HUES48 (cell line): ENCODE data around the gene TIMM44.
A peak's percentile ranks its signal among the peaks of the same experiment; 100 is the strongest.

Source experiments
- H3K27ac ChIP-seq: one replicate; pipeline ENCODE4 v1.7.0; 2013; ENCODE audit warnings: low read depth, low read length, inconsistent platforms
- H3K27me3 ChIP-seq: 2 replicates; pipeline ENCODE4 v1.6.1; 2013; ENCODE audit warnings: mild to moderate bottlenecking, low read length; ENCODE audit not compliant: control insufficient read depth, insufficient read depth
- H3K36me3 ChIP-seq: 2 replicates; pipeline ENCODE4 v1.6.1; 2013; ENCODE audit warnings: low read length; ENCODE audit not compliant: control insufficient read depth, insufficient read depth
- H3K4me1 ChIP-seq: 2 replicates; pipeline ENCODE4 v1.6.1; 2013; ENCODE audit warnings: mild to moderate bottlenecking, low read length; ENCODE audit not compliant: control insufficient read depth, insufficient read depth
- H3K4me3 ChIP-seq: 2 replicates; pipeline ENCODE4 v1.5.1; 2013; ENCODE audit warnings: mild to moderate bottlenecking, low read depth, low read length
- H3K9ac ChIP-seq: 2 replicates; pipeline ENCODE4 v1.6.1; 2013; ENCODE audit warnings: mild to moderate bottlenecking, low read depth, low read length, moderate library complexity
- H3K9me3 ChIP-seq: 2 replicates; pipeline ENCODE4 v1.6.1; 2013; ENCODE audit warnings: low read length; ENCODE audit not compliant: control insufficient read depth, insufficient read depth

The TIMM44 gene

GRCh38 chr19:7904074-7905020 lies 39.1 kb downstream of the TIMM44 start:
- Histone ChIP-seq H3K27me3 (no peaks in the 10 kb centered on the region), H3K4me3 (peak overlapping the region; percentile 92), H3K4me1 (peaks cover 6% of the 10 kb centered on the region; the same call in 1 of the 2 replicates), H3K36me3 (peaks cover 15% of the 10 kb centered on the region; the same call in 1 of the 2 replicates), H3K9me3 (no peaks in the 10 kb centered on the region), H3K9ac (peak overlapping the region; percentile 62; the same call in 1 of the 2 replicates), H3K27ac (peak overlapping the region; percentile 88)

GRCh38 chr19:7903244-7904073 lies 40.0 kb downstream of the TIMM44 start, which contains the start of gene MAP2K7:
TSS of gene MAP2K7 (plus strand) at chr19:7903877. CDS start at chr19:7903945, 68 bp downstream.
- Histone ChIP-seq H3K9ac (peak within 1 kb of the TSS; percentile 65), H3K4me3 (peak within 1 kb of the TSS; percentile 92), H3K27me3 (no peaks in the 10 kb centered on the region), H3K4me1 (peaks cover 6% of the 10 kb centered on the region; the same call in 1 of the 2 replicates), H3K27ac (peak within 1 kb of the TSS; percentile 88), H3K36me3 (peaks cover 18% of the 10 kb centered on the region; the same call in 1 of the 2 replicates), H3K9me3 (no peaks in the 10 kb centered on the region)

GRCh38 chr19:7902796-7903243 lies 40.6 kb downstream of the TIMM44 start:
- Histone ChIP-seq H3K9me3 (no peaks in the 10 kb centered on the region), H3K36me3 (peaks cover 18% of the 10 kb centered on the region; the same call in 1 of the 2 replicates), H3K27me3 (no peaks in the 10 kb centered on the region), H3K9ac (peak overlapping the region; percentile 65), H3K4me1 (peaks cover 6% of the 10 kb centered on the region; the same call in 1 of the 2 replicates), H3K4me3 (peak overlapping the region; percentile 69), H3K27ac (peak overlapping the region; percentile 86)

- Histone ChIP-seq H3K27me3 (no peaks in the 10 kb centered on the region), H3K36me3 (peaks cover 17% of the 10 kb centered on the region; the same call in 1 of the 2 replicates), H3K4me1 (peaks cover 6% of the 10 kb centered on the region; the same call in 1 of the 2 replicates), H3K4me3 (no peak overlapping the region), H3K27ac (no peak overlapping the region), H3K9ac (no peak overlapping the region), H3K9me3 (no peaks in the 10 kb centered on the region)
Observed at GRCh38 chr19:7901337-7901736, 42.1 kb downstream of the TIMM44 start.

- Histone ChIP-seq H3K27ac (no peak overlapping the region), H3K9ac (no peak overlapping the region), H3K9me3 (no peaks in the 10 kb centered on the region), H3K4me3 (no peak overlapping the region), H3K36me3 (peaks cover 13% of the 10 kb centered on the region; the same call in 1 of the 2 replicates), H3K27me3 (no peaks in the 10 kb centered on the region), H3K4me1 (peaks cover 6% of the 10 kb centered on the region; the same call in 1 of the 2 replicates)
Observed at GRCh38 chr19:7900931-7901330, 42.5 kb downstream of the TIMM44 start.

GRCh38 chr19:7900401-7900870 lies 43.0 kb downstream of the TIMM44 start:
- H3K4me3 ChIP-seq: no peak overlapping the region
- no peak overlapping the region for H3K9ac ChIP-seq
- H3K9me3 ChIP-seq: no peaks in the 10 kb centered on the region
- H3K4me1 ChIP-seq: peaks cover 6% of the 10 kb centered on the region; the same call in 1 of the 2 replicates
- peaks cover 10% of the 10 kb centered on the region; the same call in 1 of the 2 replicates for H3K36me3 ChIP-seq
- no peaks in the 10 kb centered on the region for H3K27me3 ChIP-seq
- H3K27ac ChIP-seq: no peak overlapping the region

- Histone ChIP-seq H3K27me3 (no peaks in the 10 kb centered on the region), H3K9ac (no peak overlapping the region), H3K4me1 (peaks cover 6% of the 10 kb centered on the region; the same call in 1 of the 2 replicates), H3K4me3 (no peak overlapping the region), H3K36me3 (peaks cover 10% of the 10 kb centered on the region; the same call in 1 of the 2 replicates), H3K27ac (no peak overlapping the region), H3K9me3 (no peaks in the 10 kb centered on the region)
Observed at GRCh38 chr19:7899751-7900378, 43.6 kb downstream of the TIMM44 start.

- Histone ChIP-seq H3K9ac (no peak overlapping the region), H3K27me3 (no peaks in the 10 kb centered on the region), H3K9me3 (no peaks in the 10 kb centered on the region), H3K4me3 (no peak overlapping the region), H3K36me3 (peaks cover 10% of the 10 kb centered on the region; the same call in 1 of the 2 replicates), H3K27ac (no peak overlapping the region), H3K4me1 (peaks cover 2% of the 10 kb centered on the region; the same call in 1 of the 2 replicates)
Observed at GRCh38 chr19:7898967-7899366, 44.5 kb downstream of the TIMM44 start.

- no peak overlapping the region for H3K27ac ChIP-seq
Observed at GRCh38 chr19:7897292-7897691, 46.2 kb downstream of the TIMM44 start.

GRCh38 chr19:7895565-7895964 lies 47.9 kb downstream of the TIMM44 start:
- Histone ChIP-seq H3K27me3 (no peaks in the 10 kb centered on the region), H3K27ac (no peak overlapping the region), H3K4me1 (no peaks in the 10 kb centered on the region; the same call in 1 of the 2 replicates), H3K9ac (no peak overlapping the region), H3K36me3 (peaks cover 10% of the 10 kb centered on the region; the same call in 1 of the 2 replicates), H3K4me3 (no peak overlapping the region), H3K9me3 (no peaks in the 10 kb centered on the region)

More at GRCh38 chr19:7897292-7897691, 46.2 kb downstream of the TIMM44 start:
- Histone ChIP-seq H3K9ac (no peak overlapping the region), H3K27me3 (no peaks in the 10 kb centered on the region), H3K4me1 (no peaks in the 10 kb centered on the region; the same call in 1 of the 2 replicates), H3K36me3 (peaks cover 10% of the 10 kb centered on the region; the same call in 1 of the 2 replicates), H3K9me3 (no peaks in the 10 kb centered on the region), H3K4me3 (no peak overlapping the region)
